ENCODE data around the gene KDM1B.
"Not testable (repeated sequence)": the region's sequence is repeated elsewhere in the genome, so short reads cannot be mapped to it uniquely, and the experiment has no call there.

KDM1B gene

DNA sequence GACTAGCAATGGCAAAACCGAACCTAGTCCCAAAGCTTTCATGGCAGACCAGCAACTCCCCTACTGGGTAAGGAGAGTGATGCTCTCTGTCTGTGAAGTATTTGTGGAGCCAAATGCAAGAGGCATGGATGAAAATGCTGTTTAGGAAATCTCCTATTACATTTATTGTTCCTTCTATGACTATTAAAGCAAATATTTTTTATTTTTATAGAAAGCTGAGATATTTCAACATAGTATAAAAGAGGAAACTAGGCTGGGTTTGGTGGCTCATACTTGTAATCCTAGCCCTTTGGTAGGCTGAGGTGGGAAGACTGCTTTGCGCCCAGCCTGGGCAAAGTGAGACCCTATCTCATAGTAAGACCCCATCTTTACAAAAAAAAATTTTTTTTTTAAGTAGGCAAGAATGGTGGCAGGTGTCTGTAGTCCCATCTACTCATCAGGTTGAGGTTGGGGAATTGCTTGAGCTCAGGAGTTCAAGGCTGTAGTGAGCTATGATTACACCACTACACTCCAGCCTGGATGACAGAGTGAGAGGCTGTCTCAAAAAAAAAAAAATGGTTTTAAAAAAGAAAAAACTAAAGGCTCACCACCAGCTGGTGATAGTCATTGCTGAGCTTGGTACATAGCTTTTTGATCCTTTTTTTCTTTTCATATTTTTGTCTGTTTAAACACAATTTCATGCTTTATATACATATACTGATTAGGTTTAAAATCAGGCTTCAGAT lies 11.3 kb downstream of the KDM1B start:
- no peak for ATAC-seq
- TF ChIP-seq, protein P1, sequence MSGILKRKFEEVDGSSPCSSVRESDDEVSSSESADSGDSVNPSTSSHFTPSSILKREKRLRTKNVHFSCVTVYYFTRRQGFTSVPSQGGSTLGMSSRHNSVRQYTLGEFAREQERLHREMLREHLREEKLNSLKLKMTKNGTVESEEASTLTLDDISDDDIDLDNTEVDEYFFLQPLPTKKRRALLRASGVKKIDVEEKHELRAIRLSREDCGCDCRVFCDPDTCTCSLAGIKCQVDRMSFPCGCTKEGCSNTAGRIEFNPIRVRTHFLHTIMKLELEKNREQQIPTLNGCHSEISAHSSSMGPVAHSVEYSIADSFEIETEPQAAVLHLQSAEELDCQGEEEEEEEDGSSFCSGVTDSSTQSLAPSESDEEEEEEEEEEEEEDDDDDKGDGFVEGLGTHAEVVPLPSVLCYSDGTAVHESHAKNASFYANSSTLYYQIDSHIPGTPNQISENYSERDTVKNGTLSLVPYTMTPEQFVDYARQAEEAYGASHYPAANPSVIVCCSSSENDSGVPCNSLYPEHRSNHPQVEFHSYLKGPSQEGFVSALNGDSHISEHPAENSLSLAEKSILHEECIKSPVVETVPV (CRISPR knock-in tag; IDR thresholded peaks at IDR 0.05): no peak
- TF ChIP-seq, protein P2, sequence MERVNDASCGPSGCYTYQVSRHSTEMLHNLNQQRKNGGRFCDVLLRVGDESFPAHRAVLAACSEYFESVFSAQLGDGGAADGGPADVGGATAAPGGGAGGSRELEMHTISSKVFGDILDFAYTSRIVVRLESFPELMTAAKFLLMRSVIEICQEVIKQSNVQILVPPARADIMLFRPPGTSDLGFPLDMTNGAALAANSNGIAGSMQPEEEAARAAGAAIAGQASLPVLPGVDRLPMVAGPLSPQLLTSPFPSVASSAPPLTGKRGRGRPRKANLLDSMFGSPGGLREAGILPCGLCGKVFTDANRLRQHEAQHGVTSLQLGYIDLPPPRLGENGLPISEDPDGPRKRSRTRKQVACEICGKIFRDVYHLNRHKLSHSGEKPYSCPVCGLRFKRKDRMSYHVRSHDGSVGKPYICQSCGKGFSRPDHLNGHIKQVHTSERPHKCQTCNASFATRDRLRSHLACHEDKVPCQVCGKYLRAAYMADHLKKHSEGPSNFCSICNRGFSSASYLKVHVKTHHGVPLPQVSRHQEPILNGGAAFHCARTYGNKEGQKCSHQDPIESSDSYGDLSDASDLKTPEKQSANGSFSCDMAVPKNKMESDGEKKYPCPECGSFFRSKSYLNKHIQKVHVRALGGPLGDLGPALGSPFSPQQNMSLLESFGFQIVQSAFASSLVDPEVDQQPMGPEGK (CRISPR knock-in tag; IDR thresholded peaks at IDR 0.05; ENCODE audit: borderline replicate concordance): no peak
- TF ChIP-seq OSR1 (CRISPR knock-in tag; IDR thresholded peaks at IDR 0.05): no peak

DNA sequence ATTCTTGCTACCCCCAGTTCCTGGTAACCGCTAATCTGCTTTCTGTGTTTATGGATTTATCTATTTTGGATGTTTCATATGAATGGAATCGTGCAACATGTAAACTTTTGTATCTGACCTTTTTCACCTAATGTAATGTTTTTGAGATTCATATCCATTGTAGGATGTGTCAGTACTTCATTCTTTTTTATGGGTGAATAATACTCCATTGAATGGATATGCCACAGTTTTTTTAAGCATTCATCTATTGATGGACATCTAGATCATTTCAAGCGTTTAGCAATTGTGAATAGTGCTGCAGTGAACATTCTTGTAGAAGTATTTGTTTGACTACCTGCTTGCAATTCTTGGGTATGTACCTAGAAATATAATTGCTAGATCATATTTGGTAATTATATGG lies 13.0 kb downstream of the KDM1B start:
- TF ChIP-seq ZNF8 (CRISPR knock-in tag; IDR thresholded peaks at IDR 0.05) (peak; percentile 97), ESRRG (CRISPR knock-in tag; IDR thresholded peaks at IDR 0.05) (no peak), TOX (CRISPR knock-in tag; IDR thresholded peaks at IDR 0.05; ENCODE audit: borderline replicate concordance) (no peak), ZNF565 (CRISPR knock-in tag; conservative IDR thresholded peaks at IDR 0.05; ENCODE audit: low read depth) (no peak), OSR1 (CRISPR knock-in tag; IDR thresholded peaks at IDR 0.05) (no peak), ISL1 (CRISPR knock-in tag; IDR thresholded peaks at IDR 0.05) (no peak)
- TF ChIP-seq, protein P1 (CRISPR knock-in tag; IDR thresholded peaks at IDR 0.05): no peak
- no peak for ATAC-seq

DNA sequence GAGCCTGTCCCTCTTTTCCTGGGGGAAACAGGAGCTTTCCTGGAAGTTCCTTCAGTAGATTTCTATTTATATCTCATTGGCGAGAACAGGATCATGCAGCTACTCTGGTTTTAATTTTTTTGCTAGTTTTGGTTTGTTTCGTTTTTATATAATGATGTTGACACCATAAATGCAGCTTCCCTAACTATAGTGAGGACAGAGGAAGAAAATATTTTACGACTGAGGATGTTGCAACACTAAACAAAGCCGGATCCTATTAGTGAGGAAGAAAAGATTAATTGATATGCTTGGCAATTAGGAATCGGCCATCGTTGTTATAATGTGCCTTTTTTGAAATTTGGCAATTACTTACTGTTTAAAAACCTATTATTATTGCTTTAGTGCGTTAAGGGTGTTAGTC lies 16.6 kb downstream of the KDM1B start:
- TF ChIP-seq, protein P2 (CRISPR knock-in tag; IDR thresholded peaks at IDR 0.05; ENCODE audit: borderline replicate concordance): no peak
- TF ChIP-seq, protein P1 (CRISPR knock-in tag; IDR thresholded peaks at IDR 0.05): no peak
- TF ChIP-seq ZC3H10 (CRISPR knock-in tag; IDR thresholded peaks at IDR 0.05) (no peak), ARNTL (CRISPR knock-in tag; IDR thresholded peaks at IDR 0.05; ENCODE audit: borderline replicate concordance, low read depth) (no peak), TOX (CRISPR knock-in tag; IDR thresholded peaks at IDR 0.05; ENCODE audit: borderline replicate concordance) (no peak), ESRRG (CRISPR knock-in tag; IDR thresholded peaks at IDR 0.05) (no peak)
- TF ChIP-seq, protein P3, sequence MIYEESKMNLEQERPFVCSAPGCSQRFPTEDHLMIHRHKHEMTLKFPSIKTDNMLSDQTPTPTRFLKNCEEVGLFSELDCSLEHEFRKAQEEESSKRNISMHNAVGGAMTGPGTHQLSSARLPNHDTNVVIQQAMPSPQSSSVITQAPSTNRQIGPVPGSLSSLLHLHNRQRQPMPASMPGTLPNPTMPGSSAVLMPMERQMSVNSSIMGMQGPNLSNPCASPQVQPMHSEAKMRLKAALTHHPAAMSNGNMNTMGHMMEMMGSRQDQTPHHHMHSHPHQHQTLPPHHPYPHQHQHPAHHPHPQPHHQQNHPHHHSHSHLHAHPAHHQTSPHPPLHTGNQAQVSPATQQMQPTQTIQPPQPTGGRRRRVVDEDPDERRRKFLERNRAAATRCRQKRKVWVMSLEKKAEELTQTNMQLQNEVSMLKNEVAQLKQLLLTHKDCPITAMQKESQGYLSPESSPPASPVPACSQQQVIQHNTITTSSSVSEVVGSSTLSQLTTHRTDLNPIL (CRISPR knock-in tag; IDR thresholded peaks at IDR 0.05; ENCODE audit: low read depth): no peak
- no peak for ATAC-seq

DNA sequence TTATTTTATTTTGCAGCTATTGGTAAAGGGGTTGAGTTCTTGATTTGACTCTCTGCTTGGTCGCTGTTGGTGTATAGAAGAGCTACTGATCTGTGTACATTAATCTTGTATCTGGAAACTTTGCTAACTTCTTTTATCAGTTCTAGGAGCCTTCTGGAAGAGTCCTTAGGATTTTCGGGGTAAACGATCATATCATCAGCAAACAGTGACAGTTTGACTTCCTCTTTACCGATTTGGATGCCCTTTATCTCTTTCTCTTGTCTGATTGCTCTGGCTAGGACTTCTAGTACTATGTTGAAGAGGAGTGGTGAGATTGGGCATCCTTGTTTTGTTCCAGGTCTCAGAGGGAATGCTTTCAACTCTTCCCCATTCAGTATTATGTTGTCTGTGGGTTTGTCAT lies 21.0 kb downstream of the KDM1B start:
- ATAC-seq: not testable (repeated sequence)

DNA sequence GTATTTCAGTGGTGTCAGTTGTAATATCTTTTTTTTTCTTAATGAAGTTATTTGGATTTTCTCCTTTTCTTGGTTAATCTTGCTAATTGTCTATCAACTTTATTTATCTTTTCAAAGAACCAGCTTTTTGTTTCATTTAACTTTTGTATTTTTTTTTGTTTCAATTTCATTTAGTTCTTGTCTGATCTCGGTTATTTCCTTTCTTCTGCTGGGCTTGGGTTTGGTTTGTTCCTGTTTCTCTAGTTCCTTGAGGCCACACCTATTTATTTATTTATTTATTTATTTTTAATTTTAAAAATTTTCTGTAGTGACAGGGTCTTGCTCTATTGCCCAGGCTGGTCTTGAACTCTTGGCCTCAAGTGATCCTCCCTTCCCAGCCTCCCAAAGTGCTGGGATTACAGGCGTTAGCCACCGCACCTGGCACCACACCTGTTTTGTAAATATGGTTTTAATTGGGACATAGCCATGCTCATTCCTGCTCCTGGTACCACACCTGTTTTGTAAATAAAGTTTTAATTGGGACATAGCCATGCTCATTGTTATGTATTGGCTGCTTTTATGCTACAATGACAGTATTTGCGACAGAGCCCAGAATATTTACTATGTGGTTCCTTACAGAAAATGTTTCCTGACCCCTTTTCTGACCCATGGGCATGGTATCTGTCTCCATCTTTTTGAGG lies 22.2 kb downstream of the KDM1B start:
- no peak for ATAC-seq
- TF ChIP-seq ZNF70 (CRISPR knock-in tag; IDR thresholded peaks at IDR 0.05) (no peak), ZFP30 (CRISPR knock-in tag; IDR thresholded peaks at IDR 0.05) (no peak), ZNF565 (CRISPR knock-in tag; conservative IDR thresholded peaks at IDR 0.05; ENCODE audit: low read depth) (no peak), SNAI2 (CRISPR knock-in tag; IDR thresholded peaks at IDR 0.05) (no peak), PPARA (CRISPR knock-in tag; IDR thresholded peaks at IDR 0.05; ENCODE audit: borderline replicate concordance) (no peak), RARB (CRISPR knock-in tag; IDR thresholded peaks at IDR 0.05) (no peak), ZFP3 (CRISPR knock-in tag; IDR thresholded peaks at IDR 0.05) (no peak), OSR1 (CRISPR knock-in tag; IDR thresholded peaks at IDR 0.05) (no peak), TCF4 (CRISPR knock-in tag; IDR thresholded peaks at IDR 0.05; ENCODE audit: borderline replicate concordance) (no peak), ISL1 (CRISPR knock-in tag; IDR thresholded peaks at IDR 0.05) (no peak)
- TF ChIP-seq, protein P4, sequence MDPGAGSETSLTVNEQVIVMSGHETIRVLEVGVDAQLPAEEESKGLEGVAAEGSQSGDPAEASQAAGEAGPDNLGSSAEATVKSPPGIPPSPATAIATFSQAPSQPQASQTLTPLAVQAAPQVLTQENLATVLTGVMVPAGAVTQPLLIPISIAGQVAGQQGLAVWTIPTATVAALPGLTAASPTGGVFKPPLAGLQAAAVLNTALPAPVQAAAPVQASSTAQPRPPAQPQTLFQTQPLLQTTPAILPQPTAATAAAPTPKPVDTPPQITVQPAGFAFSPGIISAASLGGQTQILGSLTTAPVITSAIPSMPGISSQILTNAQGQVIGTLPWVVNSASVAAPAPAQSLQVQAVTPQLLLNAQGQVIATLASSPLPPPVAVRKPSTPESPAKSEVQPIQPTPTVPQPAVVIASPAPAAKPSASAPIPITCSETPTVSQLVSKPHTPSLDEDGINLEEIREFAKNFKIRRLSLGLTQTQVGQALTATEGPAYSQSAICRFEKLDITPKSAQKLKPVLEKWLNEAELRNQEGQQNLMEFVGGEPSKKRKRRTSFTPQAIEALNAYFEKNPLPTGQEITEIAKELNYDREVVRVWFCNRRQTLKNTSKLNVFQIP (CRISPR knock-in tag; IDR thresholded peaks at IDR 0.05; ENCODE audit: borderline replicate concordance, low read depth): no peak
- TF ChIP-seq, protein P1 (CRISPR knock-in tag; IDR thresholded peaks at IDR 0.05): no peak
